Sigmoid colon (tissue), 7 donors: Measurements from ENCODE around the gene SLC45A1. TPM values are rescaled to one million over a fixed set of nuclear protein-coding genes. Genes with fewer than 3 reads are reported as not detected.

Experiments used
- DNase-seq: peaks from one replicate; pipeline ENCODE4 v3.0.0-alpha.2; 2019
- H3K27ac ChIP-seq, 4 donors: fragments of 200-600 bp; sonication (generic); one replicate each; pipeline ENCODE4 v1.5.1; 2016 to 2019; ENCODE audit warnings: mild to moderate bottlenecking in 1 of 4
- H3K27me3 ChIP-seq, 3 donors: fragments of 200-600 bp; sonication (generic); one replicate each; pipeline ENCODE4 v1.5.1; 2019; ENCODE audit warnings: mild to moderate bottlenecking in 1 of 3
- H3K36me3 ChIP-seq, 4 donors: fragments of 200-600 bp; sonication (generic); one replicate each; pipeline ENCODE4 v1.5.1; 2016 to 2019
- H3K4me1 ChIP-seq, 4 donors: fragments of 200-600 bp; sonication (generic); one replicate each; pipeline ENCODE4 v1.5.1; 2017 to 2019
- H3K4me3 ChIP-seq, 4 donors: fragments of 200-600 bp; sonication (generic); one replicate each; pipeline ENCODE4 v1.5.1; 2017 to 2019; ENCODE audit warnings: mild to moderate bottlenecking in 2 of 4, moderate library complexity in 1 of 4
- H3K9me3 ChIP-seq, 4 donors: fragments of 200-600 bp in 3 of 4; sonication (generic) in 3 of 4; one replicate each; pipeline versions ENCODE4 v1.5.1 to v1.6.1; 2013 to 2019
- CTCF ChIP-seq, 4 experiments: fragments of 450-650 bp in 3 of 4; fragments of 200-600 bp in 1 of 4; IDR thresholded peaks; one replicate each; pipeline ENCODE4 v1.5.1; 2016 to 2019; ENCODE audit warnings: antibody characterized with exemption in 4 of 4, mild to moderate bottlenecking in 3 of 4, moderate library complexity in 2 of 4
- EP300 ChIP-seq, 4 donors: sonication (generic); formaldehyde crosslinking; IDR thresholded peaks; one replicate each; pipeline ENCODE4 v1.6.1; 2017; ENCODE audit warnings: antibody characterized with exemption in 4 of 4
- POLR2A ChIP-seq, 2 donors: fragments of 450-650 bp; IDR thresholded peaks; one replicate each; pipeline ENCODE4 v1.6.1; 2016; ENCODE audit warnings: antibody characterized with exemption in 2 of 2, mild to moderate bottlenecking in 2 of 2, moderate library complexity in 2 of 2
- POLR2AphosphoS5 ChIP-seq, 4 donors: sonication (generic); formaldehyde crosslinking; IDR thresholded peaks; one replicate each; pipeline ENCODE4 v1.6.1; 2017; ENCODE audit warnings: antibody characterized with exemption in 4 of 4
- WGBS, 2 donors: extraction: QIAGEN DNeasy Blood & Tissue Kit; methylation state at CpG; one replicate each; pipeline ENCODE4 v1.1.7; 2013; 5-methylcytosine and 5-hydroxymethylcytosine counted together
- intact Hi-C: fragments of 100-400 bp; cut with DNase I; formaldehyde crosslinking; loops from one replicate; pipeline ENCODE4 v1.15.1; 2023
- polyA plus RNA-seq, 3 donors: library from polyadenylated mRNA; stranded (reverse); fragments of 200-250 nt; gene quantifications; one replicate each; pipeline ENCODE4 v1.2.3, GENCODE V29; 2013
- total RNA-seq, 4 donors: library from RNA; depleted of rRNA; stranded (reverse); fragments of >200 nt; gene quantifications; one replicate each; pipeline ENCODE4 v1.1.0, GENCODE V29; 2016
- donor health status: healthy with polysubstance abuse.
- donor health status: Bipolar disorder and iron deficiency.
- donor health status: healthy.

SLC45A1 gene
- total and polyA plus RNA-seq, 7 donors, result 1.4 to 6.5 (median 3.9) TPM; not detected in 2

DNA sequence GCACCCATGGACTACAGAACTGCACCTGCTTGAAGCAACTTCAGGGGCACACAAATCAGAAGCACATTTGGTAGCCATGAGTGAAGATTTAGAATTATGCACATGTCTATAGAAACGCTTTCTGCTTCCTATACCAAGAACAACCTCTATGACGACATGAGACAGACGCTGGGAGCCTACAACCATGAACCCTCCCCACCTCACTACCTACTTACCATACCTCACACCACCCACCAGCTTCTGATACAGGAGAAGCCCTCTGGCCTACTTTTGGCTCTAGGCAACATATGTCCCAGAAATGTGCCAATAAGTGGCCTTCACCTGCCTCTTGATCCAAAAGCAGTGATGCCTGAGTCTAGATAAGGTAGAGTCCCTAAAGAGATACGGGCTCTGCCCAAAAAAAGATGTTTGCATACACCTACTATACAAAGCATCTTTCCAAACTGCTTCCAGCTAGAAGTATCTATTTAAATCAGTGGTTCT, 58.5 kb downstream of the SLC45A1 start:
- Histone ChIP-seq H3K9me3 (no peaks in the 10 kb centered on the region), H3K36me3 (peaks cover 0 to 3% (median 0%) of the 10 kb centered on the region in 4 donors), H3K4me1 (peaks cover 0 to 97% (median 96%) of the 10 kb centered on the region in 4 donors), H3K27me3 (no peaks in the 10 kb centered on the region), H3K4me3 (no peak overlapping the region), H3K27ac (peak overlapping the region; percentile 88 to 97 (median 93))
- DNase-seq, result no peak
- intact Hi-C loops, result no loop called here
- no peak for TF ChIP-seq EP300 (IDR thresholded peaks at IDR 0.05)
- no peak for TF ChIP-seq POLR2AphosphoS5 (IDR thresholded peaks at IDR 0.05)
- TF ChIP-seq POLR2A (IDR thresholded peaks at IDR 0.05), result no peak
- TF ChIP-seq CTCF (IDR thresholded peaks at IDR 0.05), result no peak
- 68 to 70% methylated on average over 4 of the region's 4 CpGs for WGBS, 2 donors

- peaks cover 0 to 97% (median 96%) of the 10 kb centered on the region in 4 donors for H3K4me1 ChIP-seq
- H3K4me3 ChIP-seq, result no peak overlapping the region
- H3K27me3 ChIP-seq, result no peaks in the 10 kb centered on the region
- no peaks in the 10 kb centered on the region for H3K9me3 ChIP-seq
- no peak for TF ChIP-seq EP300 (IDR thresholded peaks at IDR 0.05)
- TF ChIP-seq CTCF (IDR thresholded peaks at IDR 0.05), result no peak
- no peak for TF ChIP-seq POLR2A (IDR thresholded peaks at IDR 0.05)
- TF ChIP-seq POLR2AphosphoS5 (IDR thresholded peaks at IDR 0.05), result peak in 2 of 4 donors; percentile 49 to 50
- intact Hi-C loops, result no loop called here
- H3K36me3 ChIP-seq, result peaks cover 0 to 3% (median 0%) of the 10 kb centered on the region in 4 donors
- H3K27ac ChIP-seq, result peak overlapping the region; percentile 88 to 97 (median 93)
- no peak for DNase-seq
- WGBS, 2 donors, result 85 to 87% methylated on average over 17 of the region's 17 CpGs
These were observed 59.5 kb downstream of the SLC45A1 start for GRCh38 chr1:8377271-8377981.

GRCh38 chr1:8378178-8378577, 60.3 kb downstream of the SLC45A1 start:
- Histone ChIP-seq H3K4me3 (no peak overlapping the region), H3K27ac (peak overlapping the region; percentile 88 to 97 (median 93)), H3K4me1 (peaks cover 0 to 97% (median 96%) of the 10 kb centered on the region in 4 donors), H3K27me3 (no peaks in the 10 kb centered on the region), H3K36me3 (no peaks in the 10 kb centered on the region), H3K9me3 (no peaks in the 10 kb centered on the region)
- intact Hi-C loops, result no loop called here
- TF ChIP-seq EP300 (IDR thresholded peaks at IDR 0.05) (peak in 1 of 4 donors; percentile 20), CTCF (IDR thresholded peaks at IDR 0.05) (no peak), POLR2AphosphoS5 (IDR thresholded peaks at IDR 0.05) (peak in 3 of 4 donors; percentile 51 to 75 (median 61)), POLR2A (IDR thresholded peaks at IDR 0.05) (no peak)
- peak; percentile 77 for DNase-seq
- WGBS, 2 donors, result 44 to 59% methylated on average over 4 of the region's 4 CpGs

DNA sequence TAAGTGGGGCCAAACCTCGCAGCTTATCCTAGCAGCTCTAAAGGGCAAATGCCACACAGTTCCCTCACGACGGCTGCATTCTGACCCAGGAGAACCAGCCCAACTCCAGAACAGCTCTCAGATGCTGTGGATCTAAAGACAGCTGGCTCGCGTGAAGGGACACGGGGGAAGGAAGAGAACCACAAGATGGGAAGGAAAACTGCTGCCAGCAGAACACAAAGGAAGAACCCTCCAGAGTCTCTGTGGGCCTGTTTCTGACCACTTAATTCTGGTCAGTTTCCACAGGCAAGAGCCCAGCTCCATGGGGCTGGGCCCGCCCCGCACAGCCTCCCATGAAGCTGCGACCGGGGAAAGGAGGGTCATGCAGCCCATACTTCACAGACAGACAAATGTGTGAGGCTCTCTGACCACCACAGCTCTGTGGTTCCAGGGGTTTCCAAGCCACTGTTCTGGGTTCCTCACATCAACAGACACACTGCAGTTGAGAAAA, 61.1 kb downstream of the SLC45A1 start:
- 80 to 81% methylated on average over 10 of the region's 10 CpGs for WGBS, 2 donors
- intact Hi-C loops, result no loop called here
- Histone ChIP-seq H3K27me3 (no peaks in the 10 kb centered on the region), H3K36me3 (no peaks in the 10 kb centered on the region), H3K4me1 (peaks cover 0 to 97% (median 96%) of the 10 kb centered on the region in 4 donors), H3K27ac (peak overlapping the region; percentile 88 to 97 (median 93)), H3K9me3 (no peaks in the 10 kb centered on the region), H3K4me3 (no peak overlapping the region)
- DNase-seq, result no peak
- TF ChIP-seq EP300 (IDR thresholded peaks at IDR 0.05) (no peak), CTCF (IDR thresholded peaks at IDR 0.05) (no peak), POLR2AphosphoS5 (IDR thresholded peaks at IDR 0.05) (no peak), POLR2A (IDR thresholded peaks at IDR 0.05) (no peak)
